ENCODE data around the gene NECAB3.

GRCh38 chr20:33696448-33696847 lies 22.2 kb upstream of the NECAB3 start:
- TF ChIP-seq POLR2A (IDR thresholded peaks at IDR 0.05) = no peak
- TF ChIP-seq CTCF (IDR thresholded peaks at IDR 0.05) = no peak

All from heart left ventricle (tissue), 13 donors.